ENCODE data around the gene MROH2A.
"Not testable (repeated sequence)": the region's sequence is repeated elsewhere in the genome, so short reads cannot be mapped to it uniquely, and the experiment has no call there.

Gene MROH2A

GRCh38 chr2:233778030-233778429 lies at the start of gene MROH2A:
Gene MROH2A, plus strand, starts transcription at chr2:233778330. Its CDS starts 1,029 bp downstream, at chr2:233779359.
- DNase-seq (ENCODE audit: low read depth) = no peak

GRCh38 chr2:233728723-233729301 lies 49.3 kb upstream of the MROH2A start, which contains the start of gene UGT1A3:
Gene UGT1A3, plus strand, starts transcription at chr2:233729042. Its CDS starts 85 bp downstream, at chr2:233729127.
- no peak for DNase-seq (ENCODE audit: low read depth)

- not testable (repeated sequence) for DNase-seq (ENCODE audit: low read depth)
Measured at GRCh38 chr2:233736868-233737653, 41.1 kb upstream of the MROH2A start.

- no peak for DNase-seq (ENCODE audit: low read depth)
Measured at GRCh38 chr2:233740870-233741269, 37.3 kb upstream of the MROH2A start.

- no peak for DNase-seq (ENCODE audit: low read depth)
Measured at GRCh38 chr2:233743464-233744259, 34.5 kb upstream of the MROH2A start.

- DNase-seq (ENCODE audit: low read depth) = no peak
Measured at GRCh38 chr2:233745073-233745755, 32.9 kb upstream of the MROH2A start.

GRCh38 chr2:233745838-233746237 lies 32.3 kb upstream of the MROH2A start:
- DNase-seq (ENCODE audit: low read depth) = not testable (repeated sequence)

- DNase-seq (ENCODE audit: low read depth) = no peak
Measured at GRCh38 chr2:233746475-233747282, 31.5 kb upstream of the MROH2A start.

GRCh38 chr2:233747283-233747544 lies 30.9 kb upstream of the MROH2A start:
- DNase-seq (ENCODE audit: low read depth) = no peak

GRCh38 chr2:233750689-233751088 lies 27.4 kb upstream of the MROH2A start:
- DNase-seq (ENCODE audit: low read depth) = not testable (repeated sequence)

- DNase-seq (ENCODE audit: low read depth) = not testable (repeated sequence)
Measured at GRCh38 chr2:233751212-233752009, 26.7 kb upstream of the MROH2A start.

- no peak for DNase-seq (ENCODE audit: low read depth)
Measured at GRCh38 chr2:233754872-233755611, 23.1 kb upstream of the MROH2A start.

GRCh38 chr2:233756429-233757081 lies 21.6 kb upstream of the MROH2A start:
- DNase-seq (ENCODE audit: low read depth) = no peak

GRCh38 chr2:233758141-233758540 lies 20.0 kb upstream of the MROH2A start:
- DNase-seq (ENCODE audit: low read depth) = no peak

GRCh38 chr2:233758849-233759248 lies 19.3 kb upstream of the MROH2A start:
- no peak for DNase-seq (ENCODE audit: low read depth)

- DNase-seq (ENCODE audit: low read depth) = no peak
Measured at GRCh38 chr2:233760043-233760442, 18.1 kb upstream of the MROH2A start, which contains the start of gene UGT1A1. Gene UGT1A1, plus strand, starts transcription at chr2:233760270. Its CDS starts 18 bp downstream, at chr2:233760288.

GRCh38 chr2:233761040-233761769 lies 16.9 kb upstream of the MROH2A start:
- no peak for DNase-seq (ENCODE audit: low read depth)

- no peak for DNase-seq (ENCODE audit: low read depth)
Measured at GRCh38 chr2:233764264-233764663, 13.9 kb upstream of the MROH2A start.

- no peak for DNase-seq (ENCODE audit: low read depth)
Measured at GRCh38 chr2:233764761-233765160, 13.4 kb upstream of the MROH2A start.
